HepG2 (cell line): ENCODE results near the gene CAPG. TPM values are rescaled to one million over a fixed set of nuclear protein-coding genes. Genes with fewer than 3 reads are reported as not detected.

Experiments used
- BRD4 ChIP-seq: sonication (generic); formaldehyde crosslinking; IDR thresholded peaks from 2 replicates; pipeline ENCODE4 v1.4.0; 2020; ENCODE audit warnings: missing genetic modification reagents
- CBX1 ChIP-seq: IDR thresholded peaks from one replicate; pipeline ENCODE4 v1.6.1; 2016; ENCODE audit warnings: antibody characterized with exemption, low read depth
- CCAR2 ChIP-seq: fragments of 200-400 bp; formaldehyde crosslinking; optimal IDR thresholded peaks from 2 replicates; pipeline ENCODE3; 2018; ENCODE audit warnings: low read depth, mild to moderate bottlenecking, low read length, moderate library complexity
- DMAP1 ChIP-seq: IDR thresholded peaks from 2 replicates; pipeline ENCODE4 v1.6.1; 2016
- FOXP4 ChIP-seq: sonication (generic); formaldehyde crosslinking; IDR thresholded peaks from 2 replicates; pipeline ENCODE4 v1.4.0; 2020; ENCODE audit warnings: missing genetic modification reagents
- GABPA ChIP-seq, 2 experiments: IDR thresholded peaks; 2 replicates each; pipeline ENCODE4 v1.6.1; 2011 to 2016; ENCODE audit warnings: low read depth in 2 of 2, low read length in 1 of 2, missing biosample characterization in 1 of 2, missing genetic modification characterization in 1 of 2
- GZF1 ChIP-seq: sonication (generic); formaldehyde crosslinking; IDR thresholded peaks from 2 replicates; pipeline ENCODE4 v1.5.1; 2020; ENCODE audit warnings: mild to moderate bottlenecking, missing genetic modification reagents
- HNF1B ChIP-seq: sonication (generic); formaldehyde crosslinking; IDR thresholded peaks from 2 replicates; pipeline ENCODE4 v1.5.1; 2020; ENCODE audit warnings: mild to moderate bottlenecking, moderate library complexity, missing genetic modification reagents
- HOXA7 ChIP-seq: sonication (generic); formaldehyde crosslinking; IDR thresholded peaks from 2 replicates; pipeline ENCODE4 v1.8.1; 2022; ENCODE audit warnings: mild to moderate bottlenecking, missing genetic modification reagents, moderate library complexity
- MAF1 ChIP-seq: sonication (generic); formaldehyde crosslinking; IDR thresholded peaks from 2 replicates; pipeline ENCODE4 v1.5.0; 2020; ENCODE audit warnings: missing genetic modification reagents, borderline replicate concordance
- MAFF ChIP-seq: IDR thresholded peaks from 2 replicates; pipeline ENCODE4 v1.6.1; 2011; ENCODE audit warnings: low read depth, low read length, improper control_type of control experiment
- MEIS1 ChIP-seq: sonication (generic); formaldehyde crosslinking; IDR thresholded peaks from 2 replicates; pipeline ENCODE4 v1.9.0; 2021; ENCODE audit warnings: mild to moderate bottlenecking, missing genetic modification reagents, moderate library complexity, borderline replicate concordance
- NR1H2 ChIP-seq: sonication (generic); formaldehyde crosslinking; IDR thresholded peaks from 2 replicates; pipeline ENCODE4 v1.8.1; 2022; ENCODE audit warnings: low read depth, missing genetic modification reagents, borderline replicate concordance
- PITX1 ChIP-seq: sonication (generic); formaldehyde crosslinking; IDR thresholded peaks from 2 replicates; pipeline ENCODE4 v1.5.1; 2020; ENCODE audit warnings: mild to moderate bottlenecking, missing genetic modification reagents
- POGZ ChIP-seq: sonication (generic); formaldehyde crosslinking; IDR thresholded peaks from 2 replicates; pipeline ENCODE4 v1.4.0; 2020; ENCODE audit warnings: mild to moderate bottlenecking, missing genetic modification reagents
- SP4 ChIP-seq: sonication (generic); formaldehyde crosslinking; IDR thresholded peaks from 2 replicates; pipeline ENCODE4 v1.8.1; 2023; ENCODE audit warnings: mild to moderate bottlenecking, missing genetic modification reagents
- TAF15 ChIP-seq: fragments of 200-400 bp; formaldehyde crosslinking; IDR thresholded peaks from one replicate; pipeline ENCODE4 v1.6.1; 2018; ENCODE audit warnings: mild to moderate bottlenecking, low read depth, low read length; ENCODE audit not compliant: poor library complexity, severe bottlenecking
- TBP ChIP-seq: sonication (generic); formaldehyde crosslinking; IDR thresholded peaks from 2 replicates; pipeline ENCODE4 v1.5.0; 2020; ENCODE audit warnings: missing genetic modification reagents
- ZFP90 ChIP-seq: sonication (generic); formaldehyde crosslinking; IDR thresholded peaks from 2 replicates; pipeline ENCODE4 v1.8.0; 2022; ENCODE audit warnings: missing genetic modification reagents, mild to moderate bottlenecking, inconsistent platforms, borderline replicate concordance
- ZNF253 ChIP-seq: sonication (generic); formaldehyde crosslinking; IDR thresholded peaks from 2 replicates; pipeline ENCODE4 v1.8.0; 2022; ENCODE audit warnings: mild to moderate bottlenecking, missing genetic modification reagents, borderline replicate concordance
- ZNF460 ChIP-seq: sonication (generic); formaldehyde crosslinking; IDR thresholded peaks from 2 replicates; pipeline ENCODE4 v1.5.1; 2020; ENCODE audit warnings: missing genetic modification reagents, mild to moderate bottlenecking, borderline replicate concordance
- ZNF512B ChIP-seq: sonication (generic); formaldehyde crosslinking; IDR thresholded peaks from 2 replicates; pipeline ENCODE4 v1.5.1; 2020; ENCODE audit warnings: missing genetic modification reagents, mild to moderate bottlenecking, borderline replicate concordance
- ZNF740 ChIP-seq: sonication (generic); formaldehyde crosslinking; IDR thresholded peaks from 2 replicates; pipeline ENCODE4 v1.4.0; 2020; ENCODE audit warnings: missing genetic modification reagents
- polyA plus RNA-seq, 8 experiments: library from polyadenylated mRNA; depleted of rRNA in 3 of 8; stranded (reverse) in 7 of 8; unstranded in 1 of 8; fragments of >200 nt; fragmentation: Illumina TruSeq in 4 of 8; extraction: Trizol in 4 of 8; gene quantifications; 2 replicates each; pipeline versions ENCODE4 v1.2.1 to v1.2.3, GENCODE V29; 2011 to 2016; ENCODE audit warnings: low read depth in 4 of 8, missing spikeins in 1 of 8, mixed read lengths in 1 of 8; ENCODE audit not compliant: insufficient read depth in 1 of 8
- total RNA-seq, 5 experiments: library from RNA; depleted of rRNA; stranded (reverse); fragments of >200 nt; fragmentation: Illumina TruSeq; extraction: Trizol; gene quantifications; 2 replicates each; pipeline ENCODE4 v1.2.3, GENCODE V29; 2016; ENCODE audit warnings: low read depth in 1 of 5

CAPG gene
- total and polyA plus RNA-seq, 2 of the 13 experiments (the other 11 are each of a cell fraction or from before 2014, with no cell fraction given) = 12.7 to 18.2 TPM

- TF ChIP-seq FOXP4 (CRISPR knock-in tag) = peak; percentile 26; the same call in 1 of the 2 replicates
- TF ChIP-seq MAF1 (CRISPR knock-in tag) = no peak
- no peak for TF ChIP-seq TBP
- TF ChIP-seq GABPA (IDR thresholded peaks at IDR 0.05; ENCODE audit: low read depth, low read length) = no peak
- peak; percentile 3; the same call in 1 of the 2 replicates for TF ChIP-seq GABPA (CRISPR knock-in tag; IDR thresholded peaks at IDR 0.05; ENCODE audit: low read depth)
- peak; percentile 84 for TF ChIP-seq SP4 (CRISPR knock-in tag)
- TF ChIP-seq GZF1 (CRISPR knock-in tag) = no peak; the same call in 1 of the 2 replicates
- peak; percentile 64 for TF ChIP-seq TAF15
- no peak for TF ChIP-seq MAFF
- peak; percentile 19 for TF ChIP-seq CBX1
- TF ChIP-seq HNF1B (CRISPR knock-in tag) = peak; percentile 82
- no peak for TF ChIP-seq NR1H2
- TF ChIP-seq PITX1 (CRISPR knock-in tag) = no peak
- no peak for TF ChIP-seq HOXA7 (CRISPR knock-in tag)
- no peak; the same call in 1 of the 2 replicates for TF ChIP-seq ZNF460 (CRISPR knock-in tag)
- no peak for TF ChIP-seq ZNF512B (CRISPR knock-in tag)
- TF ChIP-seq CCAR2 = no peak
- peak; percentile 53; the same call in 1 of the 2 replicates for TF ChIP-seq MEIS1 (CRISPR knock-in tag)
- TF ChIP-seq POGZ = peak; percentile 73
- TF ChIP-seq ZNF253 (CRISPR knock-in tag) = no peak
- TF ChIP-seq BRD4 (CRISPR knock-in tag) = peak; percentile 35
- no peak for TF ChIP-seq ZNF740 (CRISPR knock-in tag)
- TF ChIP-seq ZFP90 (CRISPR knock-in tag) = no peak
- no peak for TF ChIP-seq DMAP1
Observed at GRCh38 chr2:85420536-85421259, 10.5 kb upstream of the CAPG start (continued).
